ENCODE measurements around the gene PTCD1.

The PTCD1 gene

DNA sequence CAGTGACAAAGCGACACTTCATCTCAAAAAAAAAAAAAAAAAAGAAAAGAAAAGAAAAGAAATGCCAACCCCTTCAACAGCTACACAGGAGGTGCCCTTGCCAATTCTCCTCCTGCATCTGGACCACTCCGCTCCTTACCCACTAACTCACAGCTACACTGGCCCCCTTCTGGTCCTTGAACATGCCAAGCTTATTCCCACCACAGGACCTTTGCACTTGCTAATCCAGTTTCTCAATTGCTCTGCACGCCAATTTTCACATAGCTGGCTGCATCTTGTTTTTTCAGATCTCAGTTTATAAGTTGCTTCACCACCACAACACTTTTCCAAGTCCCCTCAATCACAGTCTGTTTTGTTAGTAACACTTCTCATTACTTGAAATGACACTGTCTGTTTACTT is 35.7 kb downstream of the PTCD1 start:
- no peak for TF ChIP-seq CTCF (conservative IDR thresholded peaks at IDR 0.05; ENCODE audit: low read depth, low read length)
- no peak for DNase-seq (ENCODE audit: low read depth)
- no peak overlapping the region for H3K4me3 ChIP-seq (ENCODE audit: low read length)

GRCh38 chr7:99399597-99399996 is 39.0 kb downstream of the PTCD1 start:
- no peak overlapping the region for H3K4me3 ChIP-seq (ENCODE audit: low read length)
- DNase-seq (ENCODE audit: low read depth): no peak
- TF ChIP-seq CTCF (conservative IDR thresholded peaks at IDR 0.05; ENCODE audit: low read depth, low read length): no peak

- no peak overlapping the region for H3K4me3 ChIP-seq (ENCODE audit: low read length)
- no peak for DNase-seq (ENCODE audit: low read depth)
- no peak for TF ChIP-seq CTCF (conservative IDR thresholded peaks at IDR 0.05; ENCODE audit: low read depth, low read length)
Measured at GRCh38 chr7:99398891-99399445, 39.6 kb downstream of the PTCD1 start.

GRCh38 chr7:99397297-99397983 is 41.2 kb downstream of the PTCD1 start:
- no peak for DNase-seq (ENCODE audit: low read depth)
- no peak overlapping the region for H3K4me3 ChIP-seq (ENCODE audit: low read length)
- TF ChIP-seq CTCF (conservative IDR thresholded peaks at IDR 0.05; ENCODE audit: low read depth, low read length): no peak

DNA sequence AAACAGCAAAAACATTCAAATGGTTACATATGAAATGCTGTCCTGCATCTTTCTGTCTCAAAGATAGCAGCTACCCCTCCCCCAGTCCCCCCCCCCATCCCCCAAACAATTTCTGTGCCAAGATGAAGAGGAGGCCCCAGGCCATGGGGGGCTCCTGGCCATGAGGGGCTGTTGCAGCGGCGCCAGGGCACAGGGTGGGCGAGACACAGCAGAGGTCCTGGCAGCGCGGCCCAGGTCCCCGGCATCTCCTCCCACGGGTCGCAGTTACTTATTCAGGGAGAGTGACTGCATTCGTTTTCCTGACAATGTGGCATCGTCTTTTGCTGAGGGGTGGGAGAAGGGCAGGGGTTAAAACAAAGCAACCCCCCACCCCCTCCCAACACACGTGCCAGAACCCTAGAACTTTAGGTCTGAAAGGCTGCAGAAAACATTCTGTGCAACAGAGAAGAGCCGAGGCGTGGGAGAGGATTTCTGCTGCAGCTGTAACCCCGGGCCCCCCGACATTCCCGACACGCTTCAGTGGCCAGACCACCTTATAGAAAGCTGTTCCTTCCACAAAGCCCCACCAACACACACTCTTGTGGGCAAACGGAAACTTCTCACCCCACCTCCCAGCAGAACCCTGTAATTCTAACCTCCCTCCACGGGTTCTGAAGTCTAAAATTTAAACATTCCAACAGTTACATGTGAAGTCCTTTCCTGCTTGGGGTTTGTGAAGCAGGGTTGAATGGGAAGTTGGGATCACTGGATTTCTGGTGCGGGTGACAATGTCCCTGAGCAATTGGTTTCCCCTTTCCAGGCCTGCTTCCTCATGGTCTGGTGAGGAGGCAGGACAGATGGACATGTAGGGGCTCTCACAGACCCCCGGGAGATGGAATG is 41.9 kb downstream of the PTCD1 start:
- DNase-seq (ENCODE audit: low read depth): no peak
- no peak overlapping the region for H3K4me3 ChIP-seq (ENCODE audit: low read length)
- TF ChIP-seq CTCF (conservative IDR thresholded peaks at IDR 0.05; ENCODE audit: low read depth, low read length): no peak

DNA sequence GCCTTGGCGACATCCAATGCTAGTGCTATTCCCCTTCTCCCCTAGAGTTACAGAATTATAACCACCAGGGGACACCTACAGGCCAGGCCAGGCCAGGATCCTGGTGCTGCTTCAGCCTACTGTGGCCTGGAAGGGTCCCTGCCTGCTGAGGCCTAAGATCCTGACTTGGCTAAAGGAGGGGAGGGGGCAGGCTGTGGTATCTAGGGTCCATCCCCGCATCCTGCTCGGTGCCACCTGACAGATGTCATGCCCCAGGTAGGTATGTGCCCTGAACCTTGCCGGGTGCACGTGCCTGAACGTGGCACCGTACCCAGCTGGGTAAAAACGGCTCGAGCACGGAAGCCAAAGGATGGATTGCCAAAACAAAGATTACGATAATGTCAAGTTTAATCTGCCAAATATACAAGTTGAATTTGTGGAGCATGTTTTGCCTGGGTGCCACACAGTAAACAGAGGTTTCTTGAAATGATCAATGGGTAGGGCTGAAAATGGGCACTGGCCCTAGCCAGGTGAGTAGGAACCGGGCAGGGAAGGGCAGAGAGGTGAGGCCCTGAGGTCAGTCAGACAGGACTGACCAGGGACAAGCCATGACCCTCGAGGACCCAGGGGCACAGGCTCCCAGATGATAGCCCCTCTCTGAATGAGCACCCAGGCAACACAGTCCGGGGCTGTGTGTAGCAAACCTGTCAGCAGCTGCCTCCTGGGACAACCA is 42.8 kb downstream of the PTCD1 start:
- no peak overlapping the region for H3K4me3 ChIP-seq (ENCODE audit: low read length)
- TF ChIP-seq CTCF (conservative IDR thresholded peaks at IDR 0.05; ENCODE audit: low read depth, low read length): no peak
- no peak for DNase-seq (ENCODE audit: low read depth)
